Omental fat pad (tissue), 4 donors: ENCODE results near the gene NPSR1. TPM values are rescaled to one million over a fixed set of nuclear protein-coding genes. Genes with fewer than 3 reads are reported as not detected.

Source experiments
- ATAC-seq: fragments of 150-250 bp; one replicate; pipeline ENCODE4 v1.9.1; 2016; ENCODE audit warnings: mild to moderate bottlenecking, moderate library complexity; ENCODE audit not compliant: low FRiP score
- DNase-seq: peaks from one replicate; pipeline ENCODE4 v3.0.0-alpha.2; 2019; ENCODE audit warnings: low spot score
- CTCF ChIP-seq, 3 donors: fragments of 450-650 bp; IDR thresholded peaks; one replicate each; pipeline ENCODE4 v1.5.1; 2016 to 2017; ENCODE audit warnings: antibody characterized with exemption in 3 of 3, mild to moderate bottlenecking in 3 of 3, moderate library complexity in 2 of 3
- total RNA-seq, 4 donors: library from RNA; depleted of rRNA; stranded (reverse); fragments of >200 nt; gene quantifications; one replicate each; pipeline ENCODE4 v1.1.0, GENCODE V29; 2016

NPSR1 gene
- total RNA-seq, 4 donors from 2014 or later, result not detected

- ATAC-seq, result no peak
- no peak for TF ChIP-seq CTCF (IDR thresholded peaks at IDR 0.05)
Measured at GRCh38 chr7:34673066-34673465, 15.0 kb downstream of the NPSR1 start.

GRCh38 chr7:34675749-34676374, 17.8 kb downstream of the NPSR1 start:
- no peak for TF ChIP-seq CTCF (IDR thresholded peaks at IDR 0.05)
- DNase-seq (no peak), ATAC-seq (no peak)

More at GRCh38 chr7:34673066-34673465, 15.0 kb downstream of the NPSR1 start:
- DNase-seq, result no peak

- ATAC-seq (no peak), DNase-seq (no peak)
- TF ChIP-seq CTCF (IDR thresholded peaks at IDR 0.05), result no peak
Measured at GRCh38 chr7:34677491-34677890, 19.5 kb downstream of the NPSR1 start.

- no peak for DNase-seq
- no peak for ATAC-seq
- TF ChIP-seq CTCF (IDR thresholded peaks at IDR 0.05), result no peak
Measured at GRCh38 chr7:34687529-34687928, 29.5 kb downstream of the NPSR1 start.

GRCh38 chr7:34696415-34696814, 38.4 kb downstream of the NPSR1 start:
- ATAC-seq, result no peak
- no peak for DNase-seq
- TF ChIP-seq CTCF (IDR thresholded peaks at IDR 0.05), result no peak

GRCh38 chr7:34709771-34710170, 51.8 kb downstream of the NPSR1 start:
- ATAC-seq, result no peak
- TF ChIP-seq CTCF (IDR thresholded peaks at IDR 0.05), result no peak
- DNase-seq, result no peak

GRCh38 chr7:34718867-34719266, 60.8 kb downstream of the NPSR1 start:
- DNase-seq (no peak), ATAC-seq (no peak)
- no peak for TF ChIP-seq CTCF (IDR thresholded peaks at IDR 0.05)
